ENCODE results near the gene TUFM. TPM values are rescaled to one million over a fixed set of nuclear protein-coding genes. Genes with fewer than 3 reads are reported as not detected.

The TUFM gene
- total and polyA plus RNA-seq, 4 donors = 58.6 to 260 (median 178) TPM

GRCh38 chr16:28834873-28835863, 11.0 kb downstream of the TUFM start:
- no peak for DNase-seq
- no peak overlapping the region for H3K27ac ChIP-seq (ENCODE audit: low read depth in 1 of 2, low read length in 1 of 2)
- no peak overlapping the region for H3K9ac ChIP-seq (ENCODE audit: insufficient read depth in 1 of 2, low read length in 2 of 2)
- 94 to 95% methylated on average over 25 of the region's 25 CpGs for WGBS, 2 donors
- H3K27me3 ChIP-seq (ENCODE audit: control insufficient read depth in 3 of 3, insufficient read depth in 3 of 3, low read length in 2 of 3) = no peaks in the 10 kb centered on the region
- peaks cover 48 to 70% (median 54%) of the 10 kb centered on the region in 4 donors for H3K36me3 ChIP-seq (ENCODE audit: control insufficient read depth in 4 of 4, insufficient read depth in 4 of 4, low read length in 4 of 4)
- H3K4me1 ChIP-seq (ENCODE audit: control insufficient read depth in 5 of 5, insufficient read depth in 5 of 5, low read length in 5 of 5) = no peaks in the 10 kb centered on the region
- no peak for TF ChIP-seq CTCF (IDR thresholded peaks at IDR 0.05; ENCODE audit: control extremely low read depth, extremely low read depth)
- ATAC-seq (ENCODE audit: insufficient read depth, low FRiP score) = no peak
- no peak overlapping the region for H3K4me3 ChIP-seq
- no peaks in the 10 kb centered on the region for H3K9me3 ChIP-seq (ENCODE audit: control insufficient read depth in 4 of 4, insufficient read depth in 3 of 4, low read length in 3 of 4)

GRCh38 chr16:28834349-28834748, 11.8 kb downstream of the TUFM start:
- Histone ChIP-seq H3K27ac (ENCODE audit: low read depth in 1 of 2, low read length in 1 of 2) (no peak overlapping the region), H3K9me3 (ENCODE audit: control insufficient read depth in 4 of 4, insufficient read depth in 3 of 4, low read length in 3 of 4) (no peaks in the 10 kb centered on the region), H3K36me3 (ENCODE audit: control insufficient read depth in 4 of 4, insufficient read depth in 4 of 4, low read length in 4 of 4) (peaks cover 57 to 76% (median 62%) of the 10 kb centered on the region in 4 donors), H3K27me3 (ENCODE audit: control insufficient read depth in 3 of 3, insufficient read depth in 3 of 3, low read length in 2 of 3) (no peaks in the 10 kb centered on the region), H3K4me3 (no peak overlapping the region), H3K4me1 (ENCODE audit: control insufficient read depth in 5 of 5, insufficient read depth in 5 of 5, low read length in 5 of 5) (no peaks in the 10 kb centered on the region), H3K9ac (ENCODE audit: insufficient read depth in 1 of 2, low read length in 2 of 2) (no peak overlapping the region)
- ATAC-seq (ENCODE audit: insufficient read depth, low FRiP score) = no peak
- TF ChIP-seq CTCF (IDR thresholded peaks at IDR 0.05; ENCODE audit: control extremely low read depth, extremely low read depth) = no peak
- 97% methylated on average over 7 to 14 of the region's 14 CpGs for WGBS, 2 donors
- DNase-seq = no peak

GRCh38 chr16:28830531-28830930, 15.6 kb downstream of the TUFM start:
- H3K27me3 ChIP-seq (ENCODE audit: control insufficient read depth in 3 of 3, insufficient read depth in 3 of 3, low read length in 2 of 3) = no peaks in the 10 kb centered on the region
- no peak overlapping the region for H3K27ac ChIP-seq (ENCODE audit: low read depth in 1 of 2, low read length in 1 of 2)
- no peaks in the 10 kb centered on the region for H3K9me3 ChIP-seq (ENCODE audit: control insufficient read depth in 4 of 4, insufficient read depth in 3 of 4, low read length in 3 of 4)
- peaks cover 60 to 76% (median 74%) of the 10 kb centered on the region in 4 donors for H3K36me3 ChIP-seq (ENCODE audit: control insufficient read depth in 4 of 4, insufficient read depth in 4 of 4, low read length in 4 of 4)
- no peak overlapping the region for H3K9ac ChIP-seq (ENCODE audit: insufficient read depth in 1 of 2, low read length in 2 of 2)
- 91 to 92% methylated on average over 13 of the region's 13 CpGs for WGBS, 2 donors
- no peak overlapping the region for H3K4me3 ChIP-seq
- DNase-seq (no peak), ATAC-seq (ENCODE audit: insufficient read depth, low FRiP score) (no peak)
- peaks cover 0 to 1% (median 0%) of the 10 kb centered on the region in 5 donors for H3K4me1 ChIP-seq (ENCODE audit: control insufficient read depth in 5 of 5, insufficient read depth in 5 of 5, low read length in 5 of 5)
- TF ChIP-seq CTCF (IDR thresholded peaks at IDR 0.05; ENCODE audit: control extremely low read depth, extremely low read depth) = no peak
